Endothelial cell of umbilical vein (primary cell): ENCODE data around the gene BRI3.

Source experiments
- EZH2 ChIP-seq: IDR thresholded peaks from 2 replicates; pipeline ENCODE4 v1.6.1; 2012; ENCODE audit warnings: borderline replicate concordance, low read depth, mild to moderate bottlenecking, moderate library complexity, low read length, inconsistent platforms; ENCODE audit not compliant: severe bottlenecking
- JUN ChIP-seq: IDR thresholded peaks from 2 replicates; pipeline ENCODE4 v1.6.1; 2011; ENCODE audit warnings: borderline replicate concordance, low read depth; ENCODE audit not compliant: insufficient read length, insufficient read depth
- MYC ChIP-seq: IDR thresholded peaks from one replicate; pipeline ENCODE4 v1.6.1; 2011; ENCODE audit warnings: mild to moderate bottlenecking, low read depth, low read length
- POLR2A ChIP-seq: IDR thresholded peaks from 2 replicates; pipeline ENCODE4 v1.6.1; 2012; ENCODE audit warnings: low read depth, mild to moderate bottlenecking, control low read depth, low read length
- TF ChIP-seq, protein P1 (sequence below), 2 donors: IDR thresholded peaks; 1 replicate in 1 of 2; 2 replicates in 1 of 2; pipeline ENCODE4 v1.5.1; 2011; ENCODE audit warnings: low read length in 2 of 2, mild to moderate bottlenecking in 2 of 2, moderate library complexity in 2 of 2, control low read depth in 1 of 2, inconsistent platforms in 1 of 2, low read depth in 1 of 2; ENCODE audit not compliant: insufficient read depth in 1 of 2; ENCODE audit errors: extremely low read depth in 1 of 2

DNA sequence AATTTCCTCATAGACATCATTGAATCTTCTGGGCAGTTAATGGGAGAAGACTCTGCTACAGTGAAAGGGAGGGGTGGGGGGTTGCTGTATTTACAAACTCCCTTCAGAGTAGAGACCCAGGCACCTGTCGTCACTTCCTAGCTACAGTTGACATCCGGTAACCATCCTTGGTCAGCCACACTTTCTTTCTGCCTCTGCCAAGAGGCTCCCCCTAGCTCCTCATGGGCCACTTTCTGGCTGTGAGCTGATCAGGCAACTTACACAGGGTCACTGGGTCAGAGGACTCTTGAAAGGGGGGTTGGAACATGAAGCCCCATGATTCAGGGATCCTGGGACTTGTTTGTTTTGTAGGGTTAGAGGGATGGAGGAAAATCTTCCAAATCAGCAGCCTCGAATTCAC lies 30.7 kb upstream of the BRI3 start:
- TF ChIP-seq, protein P1, sequence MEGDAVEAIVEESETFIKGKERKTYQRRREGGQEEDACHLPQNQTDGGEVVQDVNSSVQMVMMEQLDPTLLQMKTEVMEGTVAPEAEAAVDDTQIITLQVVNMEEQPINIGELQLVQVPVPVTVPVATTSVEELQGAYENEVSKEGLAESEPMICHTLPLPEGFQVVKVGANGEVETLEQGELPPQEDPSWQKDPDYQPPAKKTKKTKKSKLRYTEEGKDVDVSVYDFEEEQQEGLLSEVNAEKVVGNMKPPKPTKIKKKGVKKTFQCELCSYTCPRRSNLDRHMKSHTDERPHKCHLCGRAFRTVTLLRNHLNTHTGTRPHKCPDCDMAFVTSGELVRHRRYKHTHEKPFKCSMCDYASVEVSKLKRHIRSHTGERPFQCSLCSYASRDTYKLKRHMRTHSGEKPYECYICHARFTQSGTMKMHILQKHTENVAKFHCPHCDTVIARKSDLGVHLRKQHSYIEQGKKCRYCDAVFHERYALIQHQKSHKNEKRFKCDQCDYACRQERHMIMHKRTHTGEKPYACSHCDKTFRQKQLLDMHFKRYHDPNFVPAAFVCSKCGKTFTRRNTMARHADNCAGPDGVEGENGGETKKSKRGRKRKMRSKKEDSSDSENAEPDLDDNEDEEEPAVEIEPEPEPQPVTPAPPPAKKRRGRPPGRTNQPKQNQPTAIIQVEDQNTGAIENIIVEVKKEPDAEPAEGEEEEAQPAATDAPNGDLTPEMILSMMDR (IDR thresholded peaks at IDR 0.05; ENCODE audit: extremely low read depth in 1 of 2, insufficient read depth in 1 of 2, low read depth in 1 of 2, low read length in 2 of 2): no peak
- TF ChIP-seq EZH2 (no peak), POLR2A (no peak), JUN (no peak), MYC (no peak)
